NCI-H2196 treated with DMSO at 0.1 percent for 48 hours (cell line): ENCODE results near the gene CACNG1.

ENCODE experiments used
- DNase-seq: peaks from one replicate; lab custom pipeline; 2025; ENCODE audit not compliant: unreplicated experiment; lab: John Stamatoyannopoulos, UW

CACNG1 gene

DNA sequence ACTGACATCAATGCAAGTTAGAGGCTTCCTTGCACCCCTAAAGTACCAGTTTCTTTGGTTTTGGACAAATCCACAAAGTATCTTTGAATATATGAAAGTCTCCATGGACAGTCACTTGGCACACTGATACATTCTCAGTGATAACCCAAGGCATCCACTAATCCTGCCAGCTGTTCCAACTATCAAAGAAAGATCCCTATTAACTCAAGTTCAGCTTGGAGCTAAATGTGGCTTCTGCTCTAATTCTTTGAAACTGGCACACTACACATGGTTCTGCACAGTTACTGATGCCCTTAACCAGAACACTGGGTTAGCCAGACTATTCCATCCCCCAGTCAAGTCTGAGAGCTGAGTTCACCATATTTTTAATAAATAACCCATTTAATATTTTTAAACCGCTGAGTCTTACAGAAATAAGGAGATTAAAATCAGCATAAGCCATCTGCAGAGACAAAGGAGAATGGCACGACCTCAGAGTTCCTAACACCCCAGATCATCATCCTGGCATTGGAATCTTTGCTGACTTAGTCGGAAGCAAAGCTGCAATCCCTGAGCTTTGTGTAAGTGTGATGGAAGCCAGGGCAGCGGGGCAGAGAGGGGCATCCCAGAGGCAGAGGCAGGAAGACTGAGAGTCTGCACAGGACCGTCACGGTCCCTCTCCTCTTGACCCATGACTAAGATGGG is 6.3 kb downstream of the CACNG1 start:
- no peak for DNase-seq

DNA sequence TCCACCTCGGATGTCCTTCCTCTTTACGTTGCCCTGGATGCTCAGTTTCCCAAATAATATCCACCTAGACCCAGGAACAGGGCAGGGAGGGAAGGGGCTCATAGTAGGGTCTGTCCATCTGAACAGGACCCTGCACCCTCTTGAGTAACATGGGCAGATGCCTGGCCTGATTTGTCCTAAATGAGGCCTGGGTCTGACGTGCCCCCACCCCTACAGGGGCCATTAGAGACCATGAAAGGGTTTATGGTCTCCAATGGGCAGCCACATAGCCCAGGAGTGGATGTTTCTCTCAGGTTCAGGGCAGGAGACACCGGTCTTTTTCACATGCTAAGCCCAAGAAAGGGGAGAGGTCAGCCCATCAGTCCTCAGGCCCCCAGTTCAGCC is 6.8 kb downstream of the CACNG1 start:
- no peak for DNase-seq

DNA sequence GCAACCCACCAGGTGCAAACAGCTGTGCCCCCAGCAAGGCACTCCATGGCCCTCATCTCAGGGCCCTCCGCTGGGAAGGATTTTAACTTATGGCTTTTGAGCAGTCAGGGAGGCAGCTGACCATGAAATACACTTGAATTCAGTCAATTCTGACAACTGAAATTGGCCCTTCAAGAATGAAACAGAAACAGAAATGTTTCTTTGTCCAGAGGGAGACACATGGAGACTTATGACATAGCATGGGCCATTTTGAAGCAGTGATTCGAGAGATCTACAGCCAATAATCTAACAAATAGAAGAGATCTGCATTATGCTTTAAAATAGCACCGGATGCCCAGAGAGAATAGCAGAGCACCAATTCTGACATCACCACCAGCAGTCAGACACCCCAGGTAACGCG is 7.5 kb downstream of the CACNG1 start:
- no peak for DNase-seq

DNA sequence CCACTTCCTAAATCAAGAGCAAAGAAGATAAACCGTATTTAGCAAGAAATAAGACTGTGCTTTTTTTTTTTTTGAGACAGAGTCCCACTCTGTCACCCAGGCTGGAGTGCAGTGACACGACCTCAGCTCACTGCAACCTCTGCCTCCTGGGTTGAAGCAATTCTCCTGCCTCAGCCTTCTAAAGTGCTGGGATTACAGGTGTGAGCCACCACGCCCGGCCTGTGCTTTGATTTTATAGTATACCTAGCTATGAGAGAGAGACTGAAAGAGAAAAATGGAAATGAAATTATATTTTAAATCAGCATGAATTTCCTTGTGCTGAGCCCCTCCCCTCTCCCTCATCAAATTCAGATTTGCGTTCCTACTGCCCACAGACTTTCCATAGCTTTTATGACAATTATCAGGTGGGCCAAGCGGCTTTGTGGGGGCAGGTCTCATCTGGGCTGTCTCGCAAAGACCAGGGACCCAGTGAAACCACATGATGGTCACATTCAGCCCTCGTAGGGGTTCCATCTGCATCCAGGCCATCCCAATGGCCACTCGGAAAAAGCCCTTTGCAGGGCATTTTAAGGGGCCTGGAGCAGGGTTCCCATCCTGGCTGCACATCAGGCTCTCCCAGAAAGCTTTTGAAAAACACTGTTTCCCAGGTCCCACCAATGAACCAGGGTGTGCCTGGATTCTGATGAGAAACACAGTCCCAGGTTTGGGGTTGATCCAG is 8.5 kb downstream of the CACNG1 start:
- DNase-seq: no peak

DNA sequence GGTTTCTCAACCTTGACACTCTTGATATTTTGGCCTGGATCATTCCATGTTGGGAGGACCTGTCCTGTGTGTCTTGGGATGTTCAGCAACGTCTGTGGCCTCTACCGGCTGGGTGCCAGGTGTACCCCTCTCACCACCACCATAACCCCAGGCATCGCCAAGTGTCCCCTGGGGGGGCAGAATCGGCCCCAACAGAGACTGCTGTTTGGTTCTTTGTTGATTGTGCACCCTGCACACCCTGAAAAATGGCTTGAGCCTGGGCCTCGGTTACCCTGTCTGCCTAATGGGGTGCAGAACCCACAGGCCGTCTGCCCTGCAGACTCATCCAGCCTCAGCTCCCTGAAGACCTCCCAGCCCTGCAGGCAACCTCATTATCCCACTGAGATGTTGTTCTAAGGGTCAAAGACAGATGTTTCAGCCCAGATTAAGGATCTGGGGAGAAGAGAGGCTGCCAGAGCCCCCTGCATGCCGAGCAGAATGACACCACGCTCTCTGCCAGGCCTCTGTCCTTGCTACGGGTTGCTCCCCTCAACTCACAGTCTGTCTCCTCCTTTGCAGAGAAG is 9.2 kb downstream of the CACNG1 start:
- DNase-seq: no peak

DNA sequence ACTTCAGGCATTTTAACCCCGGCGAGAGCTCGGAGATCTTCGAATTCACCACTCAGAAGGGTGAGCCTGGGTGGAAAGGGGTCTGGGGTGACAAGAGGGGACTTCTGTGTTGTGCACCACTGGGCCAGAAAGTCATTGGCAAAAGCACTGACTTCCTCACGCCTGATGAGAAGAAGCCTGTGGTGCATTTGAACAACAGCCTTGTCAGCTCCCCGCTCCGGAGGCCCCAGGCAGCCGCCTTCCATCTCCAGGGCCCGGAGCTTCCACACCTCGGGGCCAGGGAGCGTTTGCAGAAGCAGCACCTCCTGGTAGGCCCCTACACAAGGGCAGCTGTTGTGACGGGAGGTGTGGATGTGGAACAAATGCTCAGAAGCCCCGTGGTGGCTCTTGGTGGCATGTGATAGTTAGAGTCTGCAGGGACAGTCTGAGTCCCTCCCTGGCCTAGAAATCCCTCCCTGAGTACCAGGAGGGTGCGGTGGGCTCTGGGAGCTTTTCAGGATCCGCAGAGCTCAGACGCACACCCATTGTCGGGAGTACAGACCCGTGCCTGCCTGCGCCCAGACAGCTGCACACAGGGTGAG is 9.7 kb downstream of the CACNG1 start:
- DNase-seq: no peak

DNA sequence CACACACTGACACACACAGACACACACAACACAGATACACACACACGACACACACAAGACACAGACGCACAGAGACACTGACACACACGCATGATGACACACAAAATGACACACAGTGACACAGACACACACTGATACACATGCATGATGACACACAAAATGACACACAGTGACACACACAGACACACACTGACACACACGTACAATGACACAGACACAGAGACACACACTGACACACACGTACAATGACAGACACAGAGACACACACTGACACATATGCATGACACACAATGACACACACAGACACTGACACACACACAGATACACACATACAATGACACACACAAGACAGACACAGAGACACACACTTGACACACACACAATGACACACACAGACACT is 10.3 kb downstream of the CACNG1 start:
- no peak for DNase-seq

DNA sequence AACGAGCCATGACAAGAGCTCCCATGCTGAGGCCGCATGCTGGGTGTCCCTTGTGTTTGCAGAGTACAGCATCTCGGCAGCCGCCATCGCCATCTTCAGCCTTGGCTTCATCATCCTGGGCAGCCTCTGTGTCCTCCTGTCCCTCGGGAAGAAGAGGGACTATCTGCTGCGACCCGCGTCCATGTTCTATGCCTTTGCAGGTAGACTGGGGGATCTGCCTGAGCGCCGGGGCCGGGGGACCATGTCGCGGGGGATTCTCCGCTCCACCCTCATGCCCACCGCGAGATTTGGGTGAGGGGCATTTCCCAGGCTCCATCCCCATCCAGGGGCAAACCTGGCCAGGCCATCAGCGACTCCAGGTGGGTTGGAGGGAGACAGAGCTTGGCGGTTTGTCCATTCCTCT is 10.7 kb downstream of the CACNG1 start:
- no peak for DNase-seq

DNA sequence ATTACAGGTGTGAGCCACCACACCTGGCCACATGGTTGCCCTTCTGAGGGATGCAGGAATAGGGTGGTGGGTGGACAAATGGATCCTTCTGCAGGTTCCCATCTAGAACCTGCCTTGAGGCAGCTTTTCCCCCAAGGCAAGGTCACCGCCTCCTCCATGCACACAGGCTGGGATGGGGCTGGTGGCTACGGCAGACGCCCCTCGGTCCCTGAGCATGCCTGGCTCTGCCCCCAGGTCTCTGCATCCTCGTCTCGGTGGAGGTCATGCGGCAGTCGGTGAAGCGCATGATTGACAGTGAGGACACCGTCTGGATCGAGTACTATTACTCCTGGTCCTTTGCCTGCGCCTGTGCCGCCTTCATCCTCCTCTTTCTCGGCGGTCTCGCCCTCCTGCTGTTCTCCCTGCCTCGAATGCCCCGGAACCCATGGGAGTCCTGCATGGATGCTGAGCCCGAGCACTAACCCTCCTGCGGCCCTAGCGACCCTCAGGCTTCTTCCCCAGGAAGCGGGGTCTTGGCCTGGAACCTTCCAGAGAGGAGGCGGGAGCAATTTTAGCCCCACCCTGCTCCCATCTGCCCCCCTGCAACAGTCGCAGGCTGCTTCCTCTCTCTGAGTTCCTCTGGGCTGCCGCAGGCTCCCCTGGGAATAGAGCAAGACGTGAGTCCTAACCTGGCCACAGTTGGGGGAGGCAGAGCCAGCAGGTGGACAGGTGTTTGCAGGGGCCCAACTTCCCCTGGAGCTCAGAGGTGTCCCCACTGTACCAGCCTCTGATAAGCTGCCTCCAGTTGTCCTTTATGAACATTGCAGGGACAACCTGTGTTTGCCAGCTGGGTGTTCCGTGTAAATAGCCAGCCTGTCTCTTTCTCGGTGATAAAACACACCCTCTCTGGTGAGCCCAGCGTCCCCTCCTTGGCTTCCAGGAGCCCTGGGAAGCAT is 11.7 kb downstream of the CACNG1 start:
- DNase-seq: no peak

DNA sequence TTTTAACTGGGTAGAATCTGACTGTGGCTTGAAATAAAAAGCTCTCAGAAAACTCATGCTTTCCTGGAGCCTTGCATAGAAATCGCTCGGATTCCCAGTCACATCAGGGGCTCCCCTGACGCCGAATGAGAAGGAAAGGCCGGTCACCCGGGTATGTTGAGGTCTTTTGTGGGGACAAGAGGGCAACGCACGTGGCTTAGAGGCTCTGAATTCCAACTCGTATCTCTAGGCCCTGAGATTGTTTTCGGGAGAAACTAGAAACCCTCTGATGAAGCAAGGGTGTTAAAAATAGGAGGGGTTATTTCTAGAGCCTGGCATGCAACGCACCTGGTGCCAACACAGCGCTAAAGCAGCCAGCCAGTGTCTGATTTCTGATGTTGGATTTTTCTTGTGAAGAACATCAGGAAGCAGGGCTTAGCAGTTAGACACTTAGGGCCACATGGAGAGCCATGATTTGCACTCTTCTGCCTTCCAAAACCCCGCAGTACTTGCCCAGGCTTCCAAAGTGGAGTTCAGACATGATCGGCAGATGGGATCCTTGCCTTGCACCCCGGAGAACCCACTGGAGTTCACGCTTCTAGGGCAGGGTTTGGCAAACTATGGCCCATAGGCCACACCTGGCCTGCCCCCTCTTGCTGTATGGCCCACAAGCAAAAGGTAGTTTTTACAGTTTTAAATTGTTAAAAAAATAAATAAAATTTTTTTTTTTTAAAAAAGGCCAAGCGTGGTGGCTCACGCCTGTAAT is 12.6 kb downstream of the CACNG1 start:
- DNase-seq: no peak

DNA sequence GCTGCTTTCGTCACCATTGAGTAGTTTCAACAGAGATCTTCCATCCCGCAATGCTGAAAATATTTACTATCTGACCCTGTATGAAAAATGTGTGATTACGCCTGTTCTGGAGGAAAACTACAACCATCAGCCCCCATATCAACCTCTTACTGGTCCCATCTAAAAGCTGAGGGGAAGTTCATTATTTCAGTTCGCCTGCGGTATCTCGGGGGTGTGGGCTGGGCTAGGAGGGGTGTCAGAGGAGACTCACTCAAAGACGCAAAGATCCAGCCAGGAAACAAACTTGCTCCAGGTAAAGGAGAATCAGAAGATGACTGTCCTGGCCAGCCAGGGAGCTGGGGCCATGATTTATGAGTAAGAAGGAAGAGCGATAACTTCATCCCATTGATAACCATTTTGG is 13.7 kb downstream of the CACNG1 start:
- no peak for DNase-seq

DNA sequence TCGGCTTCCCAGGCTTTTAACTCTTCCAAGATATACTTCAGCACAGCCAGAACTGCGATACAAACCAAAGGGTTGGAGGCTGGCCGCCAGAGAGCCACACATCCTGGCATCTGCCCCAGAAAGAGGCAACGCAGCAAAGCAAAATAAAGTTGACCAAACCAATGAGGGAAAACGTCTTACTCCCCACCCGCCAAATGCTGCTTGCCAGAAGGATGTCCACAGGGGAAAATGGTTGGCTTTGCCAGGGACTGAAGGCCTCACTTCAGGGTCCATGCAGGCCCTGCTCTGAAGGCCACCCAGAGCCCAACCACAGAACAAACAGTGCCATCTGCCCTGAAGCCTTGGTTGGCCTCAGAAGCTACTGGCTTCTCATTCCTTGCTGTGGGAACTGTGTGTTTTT is 15.0 kb downstream of the CACNG1 start:
- DNase-seq: no peak

DNA sequence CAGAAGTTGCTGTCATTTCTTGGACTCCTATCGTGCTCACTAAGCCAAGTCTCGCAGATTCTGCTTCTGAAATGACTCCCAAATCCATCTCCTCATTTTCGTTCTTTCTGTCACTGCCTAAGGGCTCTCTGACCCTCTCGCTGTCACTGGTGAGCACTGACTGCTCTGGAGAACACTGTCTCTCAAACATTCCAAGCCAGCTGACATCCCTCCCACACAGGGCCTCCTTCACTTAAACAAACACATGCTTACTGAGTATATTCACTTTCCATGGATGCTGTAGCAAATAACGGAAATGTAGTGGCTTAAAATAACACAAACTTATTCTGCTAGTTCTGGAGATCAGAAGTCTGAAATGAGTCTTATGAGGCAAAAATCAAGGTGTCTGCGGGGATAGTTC is 18.8 kb downstream of the CACNG1 start:
- DNase-seq: no peak

DNA sequence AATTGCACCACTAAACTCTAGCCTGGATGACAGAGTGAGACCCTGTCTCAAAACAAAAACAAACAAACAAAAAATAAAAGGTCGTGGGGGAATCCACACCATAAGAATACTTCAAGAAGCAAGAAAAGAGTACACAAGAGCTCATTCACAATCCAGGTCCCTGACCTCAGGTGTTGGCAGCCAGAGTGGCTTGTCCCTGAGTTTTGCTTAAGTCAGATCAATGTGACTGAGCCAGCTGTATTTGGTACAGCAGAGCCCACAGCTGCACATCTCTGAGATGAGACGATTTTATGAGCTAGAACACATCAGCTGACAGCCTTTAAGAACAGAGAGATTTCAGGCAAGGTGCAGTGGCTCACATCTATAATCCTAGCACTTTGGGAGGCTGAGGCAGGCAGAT is 22.4 kb downstream of the CACNG1 start:
- DNase-seq: no peak

DNA sequence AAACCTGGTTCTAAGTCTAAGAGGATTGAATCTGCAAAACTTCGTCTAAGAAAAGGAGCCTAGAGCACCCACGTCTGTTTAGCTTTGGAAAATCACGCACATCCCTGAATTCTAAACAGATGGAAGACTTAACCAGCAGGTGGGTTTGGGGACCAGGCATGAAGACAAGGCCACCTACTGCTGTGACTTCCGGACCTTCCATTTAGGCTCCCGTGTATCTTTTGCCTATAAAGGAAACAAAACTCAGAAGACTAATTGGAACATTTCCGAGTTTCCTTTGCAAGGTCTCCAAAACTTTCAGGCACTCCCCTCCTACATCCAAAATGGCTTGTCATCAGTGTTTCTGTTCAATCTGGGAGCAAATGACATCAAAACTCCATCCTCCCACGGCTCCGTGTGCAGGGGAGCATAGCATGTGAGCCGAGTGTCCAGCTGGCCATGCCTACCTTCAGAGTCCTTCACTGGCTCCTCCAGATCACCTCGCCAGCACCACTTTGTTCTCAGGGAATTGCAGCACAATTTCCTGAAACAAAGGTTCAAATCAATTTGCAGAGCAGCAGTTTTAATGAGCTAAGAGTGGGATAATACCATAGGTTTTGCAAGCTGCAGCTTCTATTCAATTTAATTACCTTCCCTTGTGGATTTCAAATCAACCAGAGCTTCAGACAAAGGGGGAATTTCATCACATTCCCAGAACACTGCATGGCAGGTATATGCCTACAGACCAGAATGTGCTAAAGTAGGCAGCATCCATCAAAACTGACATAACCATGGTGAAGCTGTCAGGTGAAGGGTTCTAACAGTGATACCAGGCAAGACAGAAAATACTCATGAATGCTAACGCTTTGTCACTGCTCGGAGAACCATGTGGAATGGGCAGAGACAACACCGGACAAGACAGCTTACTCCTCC is 23.5 kb downstream of the CACNG1 start:
- DNase-seq: no peak

DNA sequence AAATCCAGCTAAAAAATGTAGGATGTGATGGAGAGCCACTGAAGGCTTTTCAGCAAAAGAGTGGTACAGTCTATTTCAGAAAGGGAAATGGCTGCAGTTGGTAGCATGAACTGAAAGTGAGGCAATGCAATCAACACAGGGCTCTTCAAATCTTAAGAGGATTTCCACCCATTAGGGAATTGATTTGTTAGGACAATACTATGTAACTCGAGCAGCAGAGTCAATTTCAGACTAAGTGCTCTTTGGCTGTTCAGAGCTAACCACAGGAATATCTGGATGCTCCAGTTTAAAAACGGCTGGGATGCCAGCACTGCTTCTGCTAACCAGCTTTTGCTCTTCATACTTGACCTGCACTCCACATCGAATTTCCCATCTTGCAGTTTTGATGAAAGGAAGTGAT is 24.6 kb downstream of the CACNG1 start:
- peak; percentile 15 for DNase-seq

DNA sequence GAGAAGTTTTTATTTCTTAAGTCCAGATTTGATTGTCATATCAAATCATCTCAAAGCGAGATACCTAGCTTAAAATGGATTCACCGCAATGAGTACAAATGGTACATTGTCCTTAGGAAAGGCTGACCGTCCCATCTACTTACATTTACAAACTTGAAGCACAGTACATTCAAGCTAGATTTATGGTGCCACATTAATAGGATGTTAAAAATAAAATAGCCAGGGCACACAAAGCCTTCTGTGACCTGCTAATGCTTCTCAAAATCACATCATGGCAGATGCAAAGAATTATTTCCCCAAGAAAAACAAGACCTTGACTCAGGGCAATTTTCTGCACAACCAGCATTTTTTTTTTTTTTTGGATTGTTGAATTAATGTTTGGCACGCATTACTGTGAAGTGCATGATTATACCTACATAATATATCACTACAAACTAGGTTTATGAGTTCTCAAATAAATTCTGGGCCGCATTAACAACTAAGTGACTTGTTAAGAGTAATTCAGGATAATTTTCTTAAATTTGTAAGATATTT is 25.3 kb downstream of the CACNG1 start:
- DNase-seq: no peak

DNA sequence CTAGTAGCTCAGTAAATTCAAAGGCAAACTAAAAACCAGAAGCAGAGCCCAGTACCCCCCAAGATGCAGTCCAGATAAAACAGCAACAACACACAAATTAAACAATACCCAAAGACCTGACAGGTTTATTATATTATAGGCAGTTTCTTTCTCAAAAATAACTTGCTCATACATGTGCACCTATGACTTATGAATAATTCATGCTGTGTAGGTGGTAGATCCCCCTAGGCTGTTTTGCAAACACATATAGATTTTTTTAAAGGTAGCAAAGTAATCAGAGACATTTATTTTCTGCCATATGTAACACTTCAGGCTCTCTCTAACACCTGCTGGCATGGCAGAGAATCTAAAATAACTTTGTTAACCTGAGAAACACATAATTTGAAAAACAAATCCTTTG is 27.2 kb downstream of the CACNG1 start:
- no peak for DNase-seq

DNA sequence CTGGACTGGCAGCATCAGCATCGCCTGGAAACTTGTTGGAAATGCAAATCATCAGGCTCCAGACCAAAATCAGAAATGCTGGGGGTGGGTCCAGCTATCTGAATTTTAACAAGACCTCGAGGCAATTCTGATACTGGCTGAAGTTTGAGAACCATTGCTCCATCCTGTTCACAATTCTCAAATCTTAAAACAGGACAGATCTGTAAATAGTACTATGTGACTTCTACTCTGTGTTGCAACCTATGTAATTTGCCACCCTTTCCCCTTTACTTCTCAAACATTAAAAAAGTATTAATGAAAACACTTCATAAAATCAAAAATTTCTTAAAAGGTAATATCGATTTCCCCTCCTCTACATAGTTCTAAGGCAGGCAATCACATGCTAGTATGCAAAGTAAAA is 28.5 kb downstream of the CACNG1 start:
- DNase-seq: no peak
